NCI-H2029 treated with DMSO at 0.1 percent for 48 hours (cell line): ENCODE data around the gene PSMD6.

Source experiments
- DNase-seq: peaks from one replicate; lab custom pipeline; 2025; lab: John Stamatoyannopoulos, UW

Gene PSMD6

DNA sequence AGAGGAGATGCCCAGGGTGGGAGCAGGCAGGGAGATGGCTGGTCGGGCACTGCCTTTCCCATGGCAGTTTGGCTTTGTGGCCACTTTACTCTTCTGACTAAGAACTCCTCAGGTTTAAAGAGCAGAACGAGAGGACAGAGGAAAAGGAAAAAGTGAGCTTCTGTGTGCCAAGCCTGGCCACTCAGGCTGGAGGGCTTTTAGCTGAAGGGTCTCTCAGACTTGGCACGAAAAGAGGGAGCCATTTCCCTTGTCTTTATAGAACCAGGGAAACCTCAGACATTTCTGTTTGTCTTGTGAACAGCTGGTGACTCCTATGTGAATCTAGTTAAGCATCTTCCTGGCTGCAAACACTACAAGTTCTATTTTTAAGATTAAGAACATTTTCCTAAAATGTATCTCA lies 23.3 kb upstream of the PSMD6 start:
- peak; percentile 60 for DNase-seq

DNA sequence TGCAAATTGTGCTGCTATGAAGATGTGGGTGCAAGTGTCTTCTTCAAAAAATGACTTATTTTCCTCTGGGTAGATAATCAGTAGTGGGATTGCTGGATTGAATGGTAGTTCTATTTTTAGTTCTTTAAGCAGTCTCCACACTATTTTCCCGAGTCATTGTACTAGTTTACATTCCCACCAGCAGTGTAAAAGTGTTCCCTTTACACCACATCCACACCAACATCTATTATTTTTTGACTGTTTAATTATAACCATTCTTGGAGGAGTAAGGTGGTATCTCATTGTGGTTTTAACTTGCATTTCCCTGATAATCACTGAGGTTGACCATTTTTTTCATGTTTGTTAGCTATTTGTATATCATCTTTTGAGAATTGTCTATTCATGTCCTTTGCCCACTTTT lies 19.7 kb upstream of the PSMD6 start:
- no peak for DNase-seq

DNA sequence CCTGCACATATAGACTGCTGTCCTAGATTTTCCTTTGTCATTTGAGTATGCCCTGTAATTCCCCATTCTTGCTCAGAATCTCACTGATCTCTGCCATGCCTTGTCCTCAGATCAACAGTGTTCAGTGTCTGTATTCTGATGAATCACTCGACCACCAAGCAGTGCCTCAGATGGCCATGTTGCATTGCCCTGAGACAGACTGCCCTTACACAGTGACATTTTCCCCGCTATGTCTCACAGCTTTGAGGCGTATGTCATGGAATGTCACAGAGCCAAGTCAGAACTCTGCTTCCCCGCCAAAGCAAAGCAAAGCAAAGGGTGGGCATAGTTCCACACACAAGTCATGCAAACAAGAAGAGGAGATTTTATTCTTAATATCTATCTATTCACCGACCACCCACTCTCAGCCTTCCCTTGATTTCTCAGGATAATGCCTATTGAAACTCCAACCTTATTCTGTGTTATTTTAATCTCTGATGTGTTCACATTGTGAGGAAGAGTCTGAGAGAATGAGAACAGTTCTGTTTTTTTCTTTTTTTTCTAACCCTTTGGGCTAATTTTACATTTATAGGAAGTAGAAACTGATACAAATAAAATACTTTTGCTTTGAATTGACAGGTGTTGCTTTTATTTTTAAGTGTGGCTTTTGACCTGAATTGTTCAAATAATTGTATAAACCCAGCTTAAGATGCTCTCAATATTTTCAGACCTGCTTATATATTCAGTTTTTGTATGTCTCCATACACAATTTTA lies 16.9 kb upstream of the PSMD6 start:
- no peak for DNase-seq

DNA sequence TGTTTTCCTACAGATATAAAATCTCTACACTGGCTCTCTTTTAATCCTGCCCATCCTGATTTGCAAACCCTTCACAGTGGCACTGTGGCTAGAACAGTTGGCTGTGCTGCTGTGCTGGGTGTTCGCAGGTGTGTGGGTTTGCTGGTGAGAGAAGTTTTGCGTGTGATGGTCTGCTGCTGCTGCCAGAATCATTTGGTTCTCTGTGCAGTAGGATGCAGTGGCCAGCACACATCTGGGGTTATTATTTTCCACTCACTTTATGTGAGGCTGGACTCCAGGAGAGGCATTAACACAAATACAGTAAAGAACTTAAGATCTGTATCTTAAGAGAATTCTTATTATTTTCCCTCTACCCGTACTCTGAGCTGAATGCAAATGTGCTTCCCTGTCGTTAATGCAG lies 16.0 kb upstream of the PSMD6 start:
- DNase-seq: no peak

DNA sequence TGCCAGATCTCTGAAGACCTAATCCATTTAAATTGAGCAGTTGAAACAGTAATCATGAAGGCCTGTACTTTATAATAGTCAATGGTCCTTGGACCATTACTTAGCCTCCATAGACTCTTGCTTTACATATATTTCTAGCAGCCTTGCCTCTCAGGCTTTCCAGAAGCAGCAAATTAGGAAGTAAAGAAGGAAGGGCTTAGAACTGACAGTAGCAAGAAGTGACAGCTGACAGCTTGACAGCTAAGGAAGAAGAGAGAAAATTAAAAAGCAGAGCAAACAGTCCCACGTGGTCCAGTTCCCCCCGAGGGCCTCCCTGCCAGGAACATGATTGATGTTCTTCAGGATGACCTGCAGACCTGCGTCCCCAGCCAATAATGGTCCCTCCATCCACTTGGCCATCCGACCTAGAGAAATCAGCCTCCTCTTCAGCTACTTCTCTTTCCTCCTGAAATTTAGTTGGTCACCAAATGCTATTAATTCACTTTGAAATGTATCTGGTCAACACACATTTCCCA lies 15.0 kb upstream of the PSMD6 start:
- no peak for DNase-seq

DNA sequence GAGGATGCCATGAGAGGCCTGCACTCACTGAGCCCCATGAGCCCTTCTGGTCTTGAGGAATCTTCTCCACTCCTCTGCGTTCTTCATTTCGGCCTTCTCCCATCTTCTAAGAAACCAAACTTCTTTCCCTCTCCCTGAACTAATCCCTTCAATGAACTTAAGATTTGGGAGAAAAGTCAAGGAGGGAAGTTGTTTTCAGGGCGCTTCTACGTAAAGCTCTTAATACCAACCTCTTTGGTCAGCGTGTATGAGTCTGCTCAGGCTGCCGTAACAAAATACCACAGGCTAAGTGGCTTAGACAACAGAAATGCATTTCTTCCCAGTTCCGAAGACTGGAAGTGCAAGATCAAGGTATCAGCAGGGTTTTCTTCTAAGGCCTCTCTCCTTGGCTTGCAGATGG lies 13.8 kb upstream of the PSMD6 start:
- DNase-seq: no peak

DNA sequence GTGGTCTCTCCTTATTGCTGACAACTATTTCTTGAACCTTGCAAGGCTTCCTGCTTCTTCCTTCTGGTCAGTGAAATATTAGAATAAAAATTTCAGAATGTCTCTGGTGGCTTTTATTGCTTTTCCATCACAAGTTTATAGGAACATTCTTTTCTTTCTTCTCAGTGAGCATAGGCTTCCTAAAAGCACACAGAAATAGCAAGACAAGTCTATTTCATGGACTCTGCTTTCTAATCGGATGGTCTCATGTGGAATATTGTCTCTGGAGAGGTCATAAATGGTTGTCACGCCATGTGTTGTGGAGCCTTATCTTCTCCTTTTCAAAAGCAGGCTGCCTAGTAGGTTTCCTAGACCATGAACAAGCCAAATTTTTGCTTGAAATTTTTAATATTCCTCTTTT lies 9.8 kb upstream of the PSMD6 start:
- DNase-seq: no peak

DNA sequence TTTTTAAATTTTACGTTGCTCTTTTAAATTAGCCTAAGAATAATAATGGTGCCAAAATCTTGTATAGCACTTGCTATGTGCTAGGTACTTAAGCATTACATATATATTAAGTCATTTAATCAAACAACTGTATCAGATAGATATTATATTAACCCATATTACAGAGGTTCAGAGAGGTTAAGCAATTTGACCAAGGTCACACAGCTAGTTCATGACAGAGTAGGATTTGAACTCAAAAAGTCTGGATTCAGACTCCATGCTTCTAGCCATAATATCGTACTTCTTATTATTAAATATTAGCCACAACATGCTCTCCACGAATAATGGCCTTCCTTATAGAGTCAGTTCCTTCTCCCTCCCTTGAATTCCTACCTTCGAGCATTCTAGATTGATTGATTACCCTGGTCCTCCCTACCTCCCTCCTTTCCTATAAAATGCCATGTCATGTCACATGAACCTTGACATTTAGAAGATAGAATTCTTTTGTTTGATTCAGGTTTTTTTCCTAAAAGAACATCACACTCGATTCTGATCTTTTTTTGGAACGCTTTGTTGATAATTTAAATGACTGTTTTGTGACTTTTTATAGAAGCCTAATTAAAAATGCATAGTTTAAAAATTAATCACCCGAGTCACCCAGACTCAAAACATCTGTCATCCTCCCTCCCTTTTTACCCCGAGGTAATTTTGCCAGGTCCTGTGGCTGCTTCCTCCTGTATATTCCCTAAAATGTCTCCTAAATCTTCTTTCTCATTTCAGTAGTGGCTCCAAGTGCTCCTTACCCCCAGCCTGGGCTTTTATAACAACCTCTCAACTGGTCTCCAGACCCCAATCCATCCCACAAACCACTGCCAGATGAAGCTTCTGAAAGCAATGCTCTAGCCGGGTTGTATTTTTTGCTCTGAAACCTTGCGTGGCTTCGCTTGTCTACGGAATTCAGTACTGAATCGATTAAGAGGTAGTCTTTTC lies 8.5 kb upstream of the PSMD6 start:
- no peak for DNase-seq

DNA sequence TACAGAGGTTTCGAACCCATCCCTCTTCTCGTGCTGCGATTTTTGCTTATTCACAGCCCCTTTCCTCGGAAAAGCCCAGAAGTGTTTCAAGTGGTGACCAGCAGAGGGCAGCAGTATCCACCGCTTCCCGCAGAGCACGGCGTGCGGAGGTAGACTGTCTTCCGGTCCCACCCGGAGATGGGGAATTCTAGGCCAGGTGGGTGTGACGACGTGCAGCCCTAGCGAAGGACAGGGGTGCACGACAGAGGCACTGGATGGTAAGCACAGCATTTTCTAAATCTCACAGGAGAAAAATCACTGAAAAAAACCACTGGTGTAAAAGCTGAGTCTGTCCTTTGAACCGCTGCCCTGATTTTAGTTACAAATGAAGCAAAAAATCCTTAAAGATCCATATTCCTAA lies 7.4 kb upstream of the PSMD6 start:
- peak; percentile 7 for DNase-seq

DNA sequence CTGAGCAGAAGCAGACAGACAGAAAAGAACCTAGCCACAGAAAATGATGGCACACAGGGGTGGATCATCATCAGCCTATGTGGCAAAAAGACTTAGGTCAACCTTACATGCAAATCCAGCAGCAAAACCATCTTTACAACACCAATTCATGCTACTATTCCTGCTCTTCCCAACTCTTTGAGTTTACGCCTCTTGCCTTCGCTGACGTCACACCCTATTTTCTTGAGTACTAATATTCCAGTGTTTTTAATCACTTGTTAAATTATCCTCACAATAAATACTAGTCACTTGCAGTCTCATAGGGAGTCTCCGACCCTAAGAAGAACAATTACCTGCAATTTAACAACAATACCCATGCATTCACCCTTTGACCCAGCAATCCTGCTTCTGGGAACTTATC lies 6.0 kb upstream of the PSMD6 start:
- no peak for DNase-seq

DNA sequence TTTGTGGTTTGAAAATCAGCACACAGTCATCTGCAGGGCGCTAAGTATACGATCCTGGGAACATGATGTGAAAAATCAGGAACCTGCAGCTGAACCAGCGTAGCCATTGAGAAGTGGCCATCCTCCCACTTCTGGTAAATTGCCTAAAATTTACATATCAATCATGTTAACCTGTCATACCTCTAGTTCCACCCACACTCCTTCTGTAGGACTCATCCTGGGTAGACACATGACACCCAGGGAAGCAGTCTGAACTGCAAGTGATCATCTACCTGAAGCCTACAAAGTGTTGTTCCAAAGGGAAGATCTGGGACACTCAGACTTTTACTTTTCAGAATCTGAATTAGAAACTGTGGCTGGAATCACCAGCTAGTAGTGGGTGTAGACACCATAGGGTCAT lies 5.5 kb upstream of the PSMD6 start:
- DNase-seq: no peak

DNA sequence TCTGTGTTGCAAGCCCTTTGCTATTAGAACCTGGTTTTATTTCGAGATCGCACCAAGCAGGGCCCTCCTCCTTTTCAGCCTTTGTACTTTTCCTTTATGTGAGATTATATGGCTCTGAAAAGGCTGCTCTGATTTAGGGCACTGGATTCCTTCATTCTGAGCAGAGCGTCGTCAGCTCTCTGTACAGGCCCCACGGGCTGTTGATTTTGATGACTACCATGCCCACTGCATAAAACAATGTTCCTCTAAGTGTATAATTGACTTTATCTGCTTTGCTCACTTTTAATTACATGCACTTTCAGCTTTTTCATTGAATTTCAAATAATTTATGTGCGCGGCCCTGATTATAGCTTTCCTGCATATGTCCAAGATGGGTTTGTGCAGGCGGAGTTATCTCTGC lies 4.4 kb upstream of the PSMD6 start:
- no peak for DNase-seq

DNA sequence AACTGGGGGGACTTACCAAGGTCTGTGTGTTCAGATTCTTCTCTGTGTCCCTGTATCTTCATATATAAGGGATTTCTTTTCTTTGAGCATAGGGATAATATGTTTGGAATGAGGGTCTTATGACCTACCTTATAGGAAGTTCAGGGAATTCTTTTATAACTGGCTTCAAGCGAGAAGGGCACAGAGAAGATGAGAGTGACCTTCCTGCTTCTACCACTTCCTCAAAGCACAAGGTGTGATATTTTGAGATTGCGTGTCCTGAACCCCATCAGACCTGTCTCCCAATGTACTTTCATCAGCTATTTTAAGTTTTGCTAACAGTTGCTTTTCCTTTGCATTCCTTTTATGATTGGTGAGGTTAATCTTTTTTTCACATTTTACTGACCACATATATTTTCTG lies 3.1 kb upstream of the PSMD6 start:
- DNase-seq: no peak

DNA sequence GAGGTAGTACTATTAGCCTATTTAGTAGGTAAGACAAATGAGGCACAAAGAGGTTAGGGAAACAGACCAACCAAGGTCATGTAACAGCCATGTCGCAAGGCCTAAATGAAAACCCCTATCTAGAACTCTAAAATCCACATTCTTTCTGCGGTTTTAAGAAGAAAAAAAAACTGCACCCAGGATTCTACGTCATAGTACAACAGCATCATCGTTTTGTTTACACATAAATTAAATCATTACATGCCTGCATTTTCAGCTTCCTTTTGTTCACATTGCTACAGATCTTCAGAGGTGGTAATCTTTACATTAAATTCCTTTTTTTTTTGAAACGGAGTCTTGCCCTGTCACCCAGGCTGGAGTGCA lies 548 bp upstream of the PSMD6 start:
- no peak for DNase-seq

DNA sequence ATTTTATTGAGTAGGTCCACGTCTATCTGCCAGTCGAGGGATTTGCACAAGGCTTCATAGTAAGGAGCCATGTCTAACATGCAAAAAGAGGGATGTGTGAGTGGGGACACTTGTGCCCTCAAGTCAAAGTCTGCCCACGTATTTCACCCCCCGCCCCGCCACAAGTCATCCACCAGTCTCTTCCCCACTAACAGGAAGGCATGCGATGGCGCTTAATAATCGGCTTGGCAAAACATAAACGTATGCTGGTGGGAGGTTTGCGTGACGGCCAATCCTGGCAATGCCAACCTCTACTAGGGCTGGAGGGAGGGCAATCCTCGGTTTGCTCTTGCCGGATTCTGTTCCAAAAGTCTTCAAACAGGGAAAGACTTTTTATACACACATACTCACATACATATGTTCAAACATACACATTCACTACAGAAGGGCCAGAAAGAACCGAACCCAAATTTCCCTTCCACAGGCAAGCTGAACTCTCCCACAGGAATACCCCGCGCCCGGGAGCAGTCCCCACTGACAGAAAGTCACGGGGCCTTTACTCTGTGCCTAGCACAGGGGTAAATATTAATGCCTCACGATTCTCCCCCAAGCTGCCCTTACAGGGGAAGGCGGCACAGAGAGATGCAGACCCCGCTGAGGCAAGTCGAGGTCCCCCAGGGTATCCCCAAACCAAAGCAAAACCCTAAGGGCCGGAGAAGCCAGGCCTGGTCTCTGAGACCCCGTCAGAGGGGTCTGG lies 675 bp downstream of the PSMD6 start:
- DNase-seq: no peak

DNA sequence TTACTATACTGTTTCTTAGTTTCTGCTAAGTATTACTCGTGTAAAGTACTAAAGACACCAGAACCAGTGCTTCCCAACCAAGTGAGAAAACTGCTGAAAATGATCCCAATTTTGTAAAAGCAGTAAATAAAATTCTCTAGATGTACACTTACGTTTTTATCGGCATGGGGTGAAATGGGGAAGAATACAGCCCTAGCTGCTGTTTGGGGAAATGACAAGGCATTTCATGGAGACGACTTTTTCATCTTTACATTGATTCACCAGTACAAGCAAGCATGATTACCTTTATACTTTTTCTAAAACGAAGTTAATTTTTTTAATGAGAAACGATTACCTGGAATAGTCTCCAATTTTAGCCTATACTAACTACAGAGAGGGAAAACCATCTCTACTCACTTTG lies 1.4 kb downstream of the PSMD6 start:
- no peak for DNase-seq

DNA sequence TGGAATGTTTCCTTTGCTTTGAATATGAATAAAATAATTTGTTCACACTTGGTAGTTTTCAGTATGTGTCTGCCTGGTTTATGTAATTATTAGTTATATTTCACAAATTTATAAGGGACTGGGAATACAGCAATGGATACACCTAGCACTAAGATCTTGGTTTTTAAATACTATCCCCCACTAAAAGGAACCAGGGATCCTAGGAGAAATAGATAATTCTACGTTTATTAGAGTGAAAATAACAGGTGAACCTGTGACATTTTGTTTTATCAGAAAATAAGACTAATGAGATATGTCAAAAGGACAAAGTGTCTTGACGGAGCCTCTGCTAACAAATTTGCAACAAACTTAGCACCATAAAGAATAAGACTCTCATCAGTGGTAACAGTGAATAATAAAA lies 3.4 kb downstream of the PSMD6 start:
- DNase-seq: no peak

DNA sequence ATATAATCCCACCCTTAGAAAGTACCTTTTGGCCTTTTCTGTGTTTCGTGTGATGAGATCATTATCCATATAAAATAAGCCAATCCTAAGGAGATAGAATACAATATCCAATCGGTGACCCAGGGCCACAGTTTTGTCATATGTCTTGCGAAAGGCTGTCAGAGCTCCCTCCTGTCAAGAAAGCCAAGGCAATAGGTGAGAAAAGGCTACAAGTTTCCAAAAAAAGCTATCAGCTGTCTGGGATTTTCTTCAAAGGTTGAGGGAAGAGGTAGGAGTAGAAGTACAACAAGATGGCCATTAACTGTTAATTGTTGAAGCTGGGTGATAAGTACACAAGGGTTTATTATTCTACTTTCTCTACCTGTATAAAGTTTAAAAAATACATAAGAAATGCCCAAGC lies 4.0 kb downstream of the PSMD6 start:
- no peak for DNase-seq

DNA sequence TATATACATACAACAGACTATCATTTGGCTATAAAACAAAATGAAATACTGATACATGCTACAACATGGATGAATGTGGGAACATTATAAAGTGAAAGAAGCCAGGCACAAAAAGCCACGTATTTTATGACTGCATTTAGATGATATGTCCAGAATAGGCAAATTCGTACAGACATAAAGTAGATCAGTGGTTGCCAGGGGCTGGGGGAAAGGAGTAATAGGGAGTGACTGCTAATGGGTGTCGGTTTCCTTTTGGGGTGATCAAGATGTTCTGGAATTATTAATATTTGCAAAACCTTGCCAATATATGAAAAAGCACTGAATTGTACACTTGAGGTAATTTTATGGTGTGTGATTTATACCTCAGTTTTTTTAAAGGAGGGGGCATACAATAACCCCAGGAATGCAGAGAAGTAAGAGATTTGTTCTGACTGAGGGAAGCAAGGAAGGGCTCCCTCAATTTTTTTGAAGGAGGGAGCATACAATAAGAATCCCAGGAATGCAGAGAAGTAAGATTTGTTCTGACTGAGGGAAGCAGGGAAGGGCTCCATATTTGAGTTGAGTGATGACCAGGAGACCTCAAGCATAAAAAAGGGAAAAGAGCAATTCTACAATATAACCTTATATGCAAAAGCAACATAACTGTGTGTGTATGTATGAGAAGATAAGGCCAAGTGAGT lies 6.2 kb downstream of the PSMD6 start:
- no peak for DNase-seq

DNA sequence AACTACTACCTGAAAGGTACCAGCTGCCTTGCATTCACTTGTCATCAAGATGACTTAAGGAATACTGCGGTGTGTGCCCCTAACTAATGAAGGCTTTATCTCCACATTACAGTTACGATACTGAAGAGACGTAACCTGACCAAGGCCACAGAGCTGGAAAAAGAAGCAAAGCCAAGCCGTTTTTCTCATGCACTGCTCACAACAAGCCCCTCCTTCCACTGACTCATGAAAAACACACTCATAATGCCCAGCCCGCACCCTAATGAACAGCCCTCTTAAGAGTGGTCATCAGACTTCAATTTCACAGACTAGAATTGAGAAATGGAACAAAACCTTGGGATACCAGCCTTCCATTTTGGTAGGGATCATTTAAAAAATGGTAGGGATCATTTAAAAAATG lies 11.6 kb downstream of the PSMD6 start:
- no peak for DNase-seq

DNA sequence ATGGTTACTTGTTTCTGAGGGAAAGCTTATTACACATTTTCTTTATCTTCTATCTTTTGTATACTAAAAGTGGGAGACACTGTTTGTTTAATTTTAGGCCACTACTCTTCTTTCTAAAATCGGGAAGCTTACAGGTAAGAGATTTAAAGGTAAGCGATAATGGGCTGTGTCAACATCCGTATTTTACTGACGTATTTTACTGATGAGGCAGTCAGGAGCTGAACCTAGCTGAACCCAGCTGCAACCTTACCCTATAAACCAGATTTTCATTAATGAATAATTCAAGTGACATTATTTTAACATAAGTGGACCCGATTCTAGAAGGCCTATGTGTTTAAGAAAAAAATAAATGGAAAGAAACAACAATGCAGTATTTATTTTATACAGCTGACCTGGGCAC lies 13.1 kb downstream of the PSMD6 start:
- no peak for DNase-seq

DNA sequence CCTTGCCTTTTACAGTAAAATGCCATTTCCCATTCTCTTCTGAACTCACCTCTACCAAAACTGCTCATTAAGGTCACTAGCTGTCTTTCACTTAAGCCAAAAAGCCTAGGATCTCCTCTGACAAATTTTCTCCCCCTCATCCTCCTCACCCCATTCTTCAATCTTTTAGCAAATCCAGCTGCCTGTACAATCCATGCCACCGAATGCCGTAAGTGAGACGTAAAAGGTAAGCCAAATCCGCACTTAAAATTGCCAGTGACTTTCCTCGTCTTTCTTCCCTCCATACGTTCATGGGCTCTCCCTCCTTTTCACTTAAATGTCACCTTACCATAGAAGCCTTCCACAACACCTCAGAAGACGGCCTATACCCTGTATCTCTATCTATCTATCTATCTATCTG lies 13.8 kb downstream of the PSMD6 start:
- DNase-seq: no peak
